Loucy (cell line): ENCODE data around the gene SFXN5.

ENCODE experiments used
- CTCF ChIP-seq: fragments of 200-600 bp; sonication (generic); conservative IDR thresholded peaks from 2 replicates; pipeline ENCODE4 v1.5.1; 2014; ENCODE audit warnings: mild to moderate bottlenecking, antibody characterized with exemption, low read length
- EZH2phosphoT487 ChIP-seq: fragments of 200-600 bp; IDR thresholded peaks from 2 replicates; pipeline ENCODE4 v1.6.1; 2018; ENCODE audit warnings: antibody characterized with exemption, mild to moderate bottlenecking, moderate library complexity, borderline replicate concordance

GRCh38 chr2:72911256-72911655, 160.3 kb downstream of the SFXN5 start:
- TF ChIP-seq CTCF (no peak), EZH2phosphoT487 (no peak)
